Activated T-helper 1 cell treated with Interleukin-2 at 50 U/mL for 16 hours (primary cell): ENCODE measurements around the gene RXRB.
A peak's percentile ranks its signal among the peaks of the same experiment; 100 is the strongest.
"Not testable (repeated sequence)": the region's sequence is repeated elsewhere in the genome, so short reads cannot be mapped to it uniquely, and the experiment has no call there.

ENCODE experiments used
- DNase-seq: peaks from one replicate; pipeline ENCODE4 v3.0.0-alpha.2; 2020; ENCODE audit warnings: low read depth

Gene RXRB

DNA sequence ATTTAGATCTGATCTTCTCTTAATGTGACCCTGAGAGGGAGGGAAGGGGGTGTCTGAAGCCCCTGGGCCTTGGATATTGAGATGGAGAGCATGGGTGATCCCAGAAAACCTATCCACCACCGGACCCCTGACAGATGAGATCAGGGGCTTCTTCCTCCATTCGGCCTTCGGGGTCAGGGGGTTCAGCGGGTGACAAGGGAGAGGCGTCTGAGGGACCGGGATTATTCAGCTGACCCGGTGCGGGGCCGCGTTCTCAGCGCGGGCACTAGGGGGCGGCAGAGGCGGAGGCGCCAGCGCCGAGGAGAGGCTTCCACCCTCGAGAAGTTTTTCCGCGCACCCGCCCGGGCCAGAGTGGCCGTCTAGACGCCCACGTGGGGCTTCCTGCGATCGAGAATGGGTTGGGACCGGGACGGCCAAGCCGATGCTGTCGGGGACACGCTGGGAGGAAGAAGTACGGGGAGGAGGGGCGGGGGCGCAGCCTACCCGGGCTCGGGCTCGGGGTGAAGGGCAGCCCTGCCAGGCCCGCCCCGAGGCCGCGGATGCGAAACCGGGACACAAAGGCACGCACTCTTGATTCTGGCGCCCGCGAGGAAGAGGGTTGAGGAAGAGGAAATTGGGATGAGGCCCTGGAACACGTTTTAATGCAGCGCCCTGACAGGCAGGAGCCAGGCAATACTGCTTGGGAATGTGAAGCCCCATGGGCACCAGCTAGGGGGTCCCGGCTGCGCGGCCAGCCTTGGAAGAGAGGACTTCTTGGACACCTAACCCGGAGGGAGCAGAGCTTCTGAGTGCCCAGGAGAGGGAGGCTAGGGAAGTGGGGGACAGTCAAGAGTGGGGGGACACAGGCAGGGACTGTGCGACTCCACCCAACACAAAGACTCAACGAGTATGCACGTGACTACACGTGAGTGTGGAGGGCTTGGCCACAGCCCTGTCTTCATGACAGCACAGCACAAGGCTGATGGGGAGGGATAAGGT lies 38.8 kb downstream of the RXRB start:
- DNase-seq, result peak; percentile 74

- DNase-seq, result no peak
Observed at GRCh38 chr6:33160728-33161344, 39.6 kb downstream of the RXRB start.

DNA sequence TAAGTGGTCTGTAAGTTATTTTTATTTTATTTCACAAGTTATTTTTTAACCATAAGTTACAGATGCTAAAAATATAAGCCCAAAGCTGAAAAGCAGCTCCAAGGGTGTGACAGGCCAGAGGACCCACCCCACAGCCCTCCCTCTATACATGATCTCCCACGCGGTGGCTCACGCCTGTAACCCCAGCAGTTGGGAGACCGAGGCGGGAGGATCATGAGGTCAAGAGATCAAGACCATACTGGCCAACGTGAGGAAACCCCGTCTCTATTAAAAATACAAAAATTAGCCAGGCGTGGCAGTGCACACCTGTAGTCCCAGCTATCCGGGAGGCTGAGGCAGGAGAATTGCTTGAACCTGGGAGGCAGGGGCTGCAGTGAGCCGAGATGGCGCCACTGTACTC lies 40.4 kb downstream of the RXRB start:
- DNase-seq, result no peak

GRCh38 chr6:33156964-33157363 lies 43.5 kb downstream of the RXRB start:
- no peak for DNase-seq

DNA sequence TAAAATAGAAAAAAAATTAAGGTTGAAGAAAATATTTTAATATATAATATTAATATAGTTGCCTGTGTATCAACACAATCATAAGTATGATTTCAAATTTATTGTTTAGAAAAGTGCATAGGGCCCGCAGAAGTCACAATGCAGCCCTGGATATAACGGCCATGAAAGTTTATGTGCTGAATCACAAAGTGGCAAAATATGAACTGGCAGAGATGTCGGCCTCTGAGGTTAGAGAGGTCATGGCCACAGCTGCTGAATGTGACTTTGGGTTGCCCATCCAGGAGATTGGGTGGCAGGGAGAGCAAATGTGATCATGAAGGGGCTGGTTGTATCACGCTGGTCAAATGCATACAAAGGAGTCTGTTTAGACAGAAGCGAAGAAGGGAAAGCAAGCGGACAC lies 43.9 kb downstream of the RXRB start:
- no peak for DNase-seq

GRCh38 chr6:33154349-33154748 lies 46.1 kb downstream of the RXRB start:
- DNase-seq, result no peak

DNA sequence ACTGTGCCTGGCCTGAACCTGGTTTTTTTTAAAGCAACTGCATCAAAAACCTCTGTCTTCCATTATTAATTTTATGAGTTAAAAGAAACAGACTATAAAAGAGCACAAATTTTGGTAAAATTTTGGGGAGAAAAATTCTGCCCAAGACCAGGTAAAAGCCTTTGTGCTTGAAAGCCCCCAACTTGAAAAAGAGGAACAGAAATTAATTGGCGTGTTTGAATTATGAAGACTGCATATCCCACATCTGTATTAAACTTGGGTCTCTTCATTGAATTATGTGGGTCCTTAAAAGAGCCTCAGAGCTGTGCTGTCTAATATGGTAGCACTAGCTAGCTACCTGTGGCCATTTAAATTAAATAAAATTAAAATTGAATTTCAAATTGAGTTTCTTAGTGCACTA lies 49.4 kb downstream of the RXRB start:
- no peak for DNase-seq

GRCh38 chr6:33150560-33150959 lies 49.9 kb downstream of the RXRB start:
- not testable (repeated sequence) for DNase-seq

DNA sequence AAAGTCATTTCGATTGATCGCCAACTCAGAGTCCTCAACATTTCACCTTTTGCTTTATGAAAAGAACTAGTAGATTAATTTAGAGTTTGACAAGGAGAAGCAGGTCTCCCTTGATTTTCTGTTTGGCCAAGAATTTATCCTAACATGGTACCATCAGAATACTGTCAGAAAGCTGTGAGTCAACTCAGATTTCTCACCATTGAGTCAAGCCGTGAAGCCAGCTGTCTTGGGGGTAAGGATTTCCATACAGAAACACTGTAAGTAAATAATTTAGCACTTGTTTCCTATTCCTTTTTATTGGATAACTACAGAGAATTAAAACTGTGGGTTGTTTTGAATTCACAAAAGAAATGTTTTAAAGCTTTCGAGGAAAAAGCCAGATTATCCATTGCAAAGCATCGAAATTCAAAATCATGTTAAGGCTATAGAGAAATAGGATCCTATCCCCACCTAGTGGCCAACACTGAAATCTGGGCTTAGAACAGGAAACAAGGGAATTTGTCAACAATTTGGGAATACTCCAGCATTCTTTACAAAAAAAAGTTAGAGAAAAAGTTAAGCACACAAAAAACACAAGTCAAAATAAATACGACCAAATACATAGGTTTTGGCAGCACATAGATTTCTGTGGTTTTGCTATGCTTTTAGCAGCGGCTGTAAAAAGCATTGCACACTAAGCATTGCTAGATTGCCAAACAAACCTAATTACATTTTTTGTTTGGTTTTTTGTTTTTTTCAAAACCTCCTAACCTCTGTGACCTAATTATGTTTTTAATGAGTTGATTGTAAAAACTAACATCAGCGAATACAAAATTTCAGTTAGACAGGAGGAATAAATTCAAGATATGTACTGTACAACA lies 52.4 kb downstream of the RXRB start:
- no peak for DNase-seq

DNA sequence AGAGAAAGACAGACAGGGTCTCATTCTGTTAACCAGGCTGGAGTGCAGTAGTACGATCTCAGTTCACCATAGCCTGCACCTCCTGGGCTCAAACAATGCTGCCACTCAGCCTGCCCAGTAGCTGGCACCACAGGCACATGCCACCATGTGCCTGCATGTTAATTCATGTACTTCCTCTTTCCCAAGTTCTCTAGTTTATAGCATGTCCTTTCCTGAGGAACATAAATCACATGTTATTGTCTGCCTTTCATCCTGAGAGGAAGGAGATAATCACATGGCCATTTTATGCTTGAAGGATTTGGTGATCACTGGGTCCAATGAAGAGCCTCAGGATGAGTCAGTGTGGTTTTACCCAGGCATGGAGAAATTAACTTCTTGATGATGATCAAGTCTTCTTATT lies 56.1 kb downstream of the RXRB start:
- no peak for DNase-seq
